HepG2 (cell line): ENCODE results near the gene CCL22. TPM values are rescaled to one million over a fixed set of nuclear protein-coding genes. Genes with fewer than 3 reads are reported as not detected.

Experiments
- CEBPB ChIP-seq: IDR thresholded peaks from 2 replicates; pipeline ENCODE4 v1.6.1; 2011; ENCODE audit warnings: low read depth, low read length, improper control_type of control experiment, borderline replicate concordance
- DZIP1 ChIP-seq: sonication (generic); formaldehyde crosslinking; IDR thresholded peaks from 2 replicates; pipeline ENCODE4 v1.5.0; 2020; ENCODE audit warnings: mild to moderate bottlenecking, missing genetic modification reagents
- SALL1 ChIP-seq: sonication (generic); formaldehyde crosslinking; IDR thresholded peaks from 2 replicates; pipeline ENCODE4 v1.8.0; 2022; ENCODE audit warnings: mild to moderate bottlenecking, missing genetic modification reagents
- SIX4 ChIP-seq: sonication (generic); formaldehyde crosslinking; IDR thresholded peaks from 2 replicates; pipeline ENCODE4 v1.4.0; 2020; ENCODE audit warnings: missing genetic modification reagents
- TAF15 ChIP-seq: fragments of 200-400 bp; formaldehyde crosslinking; IDR thresholded peaks from one replicate; pipeline ENCODE4 v1.6.1; 2018; ENCODE audit warnings: mild to moderate bottlenecking, low read depth, low read length; ENCODE audit not compliant: poor library complexity, severe bottlenecking
- THYN1 ChIP-seq: sonication (generic); formaldehyde crosslinking; IDR thresholded peaks from 2 replicates; pipeline ENCODE4 v1.8.1; 2023; ENCODE audit warnings: low read depth, mild to moderate bottlenecking, moderate library complexity, missing genetic modification reagents, borderline replicate concordance
- U2AF1 ChIP-seq: fragments of 200-400 bp; formaldehyde crosslinking; optimal IDR thresholded peaks from 2 replicates; pipeline ENCODE3; 2017; ENCODE audit warnings: mild to moderate bottlenecking, low read depth, low read length
- ZBTB40 ChIP-seq, 2 experiments: fragments of 450-650 bp in 1 of 2; sonication (generic) in 1 of 2; formaldehyde crosslinking in 1 of 2; IDR thresholded peaks; 2 replicates each; pipeline versions ENCODE4 v1.6.1 to v1.8.0; 2016 to 2022; ENCODE audit warnings: antibody characterized with exemption in 1 of 2, mild to moderate bottlenecking in 1 of 2, missing genetic modification reagents in 1 of 2
- polyA plus RNA-seq, 8 experiments: library from polyadenylated mRNA; depleted of rRNA in 3 of 8; stranded (reverse) in 7 of 8; unstranded in 1 of 8; fragments of >200 nt; fragmentation: Illumina TruSeq in 4 of 8; extraction: Trizol in 4 of 8; gene quantifications; 2 replicates each; pipeline versions ENCODE4 v1.2.1 to v1.2.3, GENCODE V29; 2011 to 2016; ENCODE audit warnings: low read depth in 4 of 8, missing spikeins in 1 of 8, mixed read lengths in 1 of 8; ENCODE audit not compliant: insufficient read depth in 1 of 8
- total RNA-seq, 5 experiments: library from RNA; depleted of rRNA; stranded (reverse); fragments of >200 nt; fragmentation: Illumina TruSeq; extraction: Trizol; gene quantifications; 2 replicates each; pipeline ENCODE4 v1.2.3, GENCODE V29; 2016; ENCODE audit warnings: low read depth in 1 of 5
- TF ChIP-seq, protein P1 (sequence below): sonication (generic); formaldehyde crosslinking; IDR thresholded peaks from 2 replicates; pipeline ENCODE4 v1.5.1; 2020; ENCODE audit warnings: missing genetic modification reagents, mild to moderate bottlenecking, borderline replicate concordance

CCL22 gene
- total and polyA plus RNA-seq, 2 of the 13 experiments (the other 11 are each of a cell fraction or from before 2014, with no cell fraction given), result not detected

GRCh38 chr16:57394444-57394843, 35.9 kb downstream of the CCL22 start (continued):
- TF ChIP-seq ZBTB40 (IDR thresholded peaks at IDR 0.05) (no peak), ZBTB40 (CRISPR knock-in tag; IDR thresholded peaks at IDR 0.05) (no peak), THYN1 (no peak), DZIP1 (CRISPR knock-in tag) (no peak), TAF15 (no peak), U2AF1 (no peak), SALL1 (CRISPR knock-in tag) (no peak), SIX4 (no peak), CEBPB (peak; percentile 85)
- TF ChIP-seq, protein P1, sequence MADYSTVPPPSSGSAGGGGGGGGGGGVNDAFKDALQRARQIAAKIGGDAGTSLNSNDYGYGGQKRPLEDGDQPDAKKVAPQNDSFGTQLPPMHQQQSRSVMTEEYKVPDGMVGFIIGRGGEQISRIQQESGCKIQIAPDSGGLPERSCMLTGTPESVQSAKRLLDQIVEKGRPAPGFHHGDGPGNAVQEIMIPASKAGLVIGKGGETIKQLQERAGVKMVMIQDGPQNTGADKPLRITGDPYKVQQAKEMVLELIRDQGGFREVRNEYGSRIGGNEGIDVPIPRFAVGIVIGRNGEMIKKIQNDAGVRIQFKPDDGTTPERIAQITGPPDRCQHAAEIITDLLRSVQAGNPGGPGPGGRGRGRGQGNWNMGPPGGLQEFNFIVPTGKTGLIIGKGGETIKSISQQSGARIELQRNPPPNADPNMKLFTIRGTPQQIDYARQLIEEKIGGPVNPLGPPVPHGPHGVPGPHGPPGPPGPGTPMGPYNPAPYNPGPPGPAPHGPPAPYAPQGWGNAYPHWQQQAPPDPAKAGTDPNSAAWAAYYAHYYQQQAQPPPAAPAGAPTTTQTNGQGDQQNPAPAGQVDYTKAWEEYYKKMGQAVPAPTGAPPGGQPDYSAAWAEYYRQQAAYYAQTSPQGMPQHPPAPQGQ (CRISPR knock-in tag), result no peak
